DOHH2 (cell line): ENCODE results near the gene DLGAP1.

ENCODE experiments used
- H3F3A ChIP-seq: fragments of 200-600 bp; sonication (generic), shearing (Covaris generic); 2 replicates; pipeline ENCODE4 v1.6.0; 2016; ENCODE audit warnings: antibody characterized with exemption, mild to moderate bottlenecking; ENCODE audit not compliant: control insufficient read depth, insufficient read depth
- H3K27ac ChIP-seq: fragments of 200-600 bp; sonication (generic); 2 replicates; pipeline ENCODE4 v1.5.1; 2014; ENCODE audit warnings: low read depth, mild to moderate bottlenecking, low read length, moderate library complexity
- H3K27me3 ChIP-seq: fragments of 200-600 bp; sonication (generic); 2 replicates; pipeline ENCODE4 v1.6.1; 2014; ENCODE audit warnings: mild to moderate bottlenecking, low read length, mixed read lengths; ENCODE audit not compliant: control insufficient read depth
- H3K36me3 ChIP-seq: fragments of 200-600 bp; sonication (generic); 2 replicates; pipeline ENCODE4 v1.6.1; 2014; ENCODE audit warnings: mild to moderate bottlenecking, low read length, moderate library complexity, mixed read lengths; ENCODE audit not compliant: control insufficient read depth
- H3K4me1 ChIP-seq: fragments of 200-600 bp; sonication (generic); 2 replicates; pipeline ENCODE4 v1.6.1; 2014; ENCODE audit warnings: mild to moderate bottlenecking, low read length, mixed read lengths; ENCODE audit not compliant: control insufficient read depth
- H3K4me2 ChIP-seq: fragments of 200-600 bp; sonication (generic); 2 replicates; pipeline ENCODE4 v1.6.0; 2014; ENCODE audit warnings: mild to moderate bottlenecking, low read length, moderate library complexity
- H3K4me3 ChIP-seq: fragments of 200-600 bp; sonication (generic); 2 replicates; pipeline ENCODE4 v1.5.1; 2014; ENCODE audit warnings: mild to moderate bottlenecking, low read length, mixed read lengths
- H3K79me2 ChIP-seq: fragments of 200-600 bp; sonication (generic); 2 replicates; pipeline ENCODE4 v1.6.1; 2014; ENCODE audit warnings: mild to moderate bottlenecking, low read length, mixed read lengths; ENCODE audit not compliant: control insufficient read depth
- H3K9me2 ChIP-seq: fragments of 200-600 bp; sonication (generic); replicated peaks from 2 replicates; pipeline ENCODE4 v1.6.1; 2014; ENCODE audit warnings: mild to moderate bottlenecking, low read length, mixed read lengths; ENCODE audit not compliant: control insufficient read depth
- H3K9me3 ChIP-seq: fragments of 200-600 bp; sonication (generic); 2 replicates; pipeline ENCODE4 v1.6.1; 2014; ENCODE audit warnings: antibody characterized with exemption, low read length, mixed read lengths; ENCODE audit not compliant: control insufficient read depth, insufficient read depth
- H4K20me1 ChIP-seq: fragments of 200-600 bp; sonication (generic); 2 replicates; pipeline ENCODE4 v1.6.0; 2014; ENCODE audit warnings: low read depth, mild to moderate bottlenecking, antibody characterized with exemption, low read length, moderate library complexity; ENCODE audit not compliant: control insufficient read depth, insufficient read depth
- CTCF ChIP-seq: fragments of 200-600 bp; sonication (generic); IDR thresholded peaks from one replicate; pipeline ENCODE4 v1.5.1; 2014; ENCODE audit warnings: antibody characterized with exemption, mild to moderate bottlenecking, low read depth, low read length; ENCODE audit not compliant: poor library complexity, severe bottlenecking
- EZH2phosphoT487 ChIP-seq: fragments of 200-600 bp; sonication (generic); IDR thresholded peaks from 2 replicates; pipeline ENCODE4 v1.6.1; 2017; ENCODE audit warnings: borderline replicate concordance, mild to moderate bottlenecking, antibody characterized with exemption, low read length, moderate library complexity, mixed read lengths

DLGAP1 gene

GRCh38 chr18:3848316-3848715 is 606.8 kb downstream of the DLGAP1 start:
- Histone ChIP-seq H3K27me3 (peaks cover 3% of the 10 kb centered on the region; the same call in 1 of the 2 replicates), H3K9me3 (no peaks in the 10 kb centered on the region), H4K20me1 (no peaks in the 10 kb centered on the region), H3K4me2 (no peak overlapping the region), H3K4me3 (no peak overlapping the region), H3F3A (no peaks in the 10 kb centered on the region), H3K36me3 (no peaks in the 10 kb centered on the region), H3K9me2 (no peaks in the 10 kb centered on the region), H3K79me2 (no peaks in the 10 kb centered on the region), H3K4me1 (no peaks in the 10 kb centered on the region), H3K27ac (no peak overlapping the region)
- TF ChIP-seq EZH2phosphoT487 = no peak
- TF ChIP-seq CTCF = no peak

- Histone ChIP-seq H3K9me2 (no peaks in the 10 kb centered on the region), H3K4me3 (no peak overlapping the region), H3K27ac (no peak overlapping the region), H3K4me1 (no peaks in the 10 kb centered on the region), H3K9me3 (no peaks in the 10 kb centered on the region), H3K36me3 (no peaks in the 10 kb centered on the region), H3F3A (no peaks in the 10 kb centered on the region), H4K20me1 (no peaks in the 10 kb centered on the region), H3K79me2 (no peaks in the 10 kb centered on the region), H3K4me2 (no peak overlapping the region), H3K27me3 (peaks cover 3% of the 10 kb centered on the region; the same call in 1 of the 2 replicates)
- TF ChIP-seq CTCF (no peak), EZH2phosphoT487 (no peak)
Measured at GRCh38 chr18:3845161-3845560, 609.9 kb downstream of the DLGAP1 start.

GRCh38 chr18:3842844-3843243 is 612.3 kb downstream of the DLGAP1 start:
- no peaks in the 10 kb centered on the region for H3K36me3 ChIP-seq
- no peaks in the 10 kb centered on the region for H3K9me2 ChIP-seq
- no peak overlapping the region for H3K4me3 ChIP-seq
- no peak overlapping the region for H3K4me2 ChIP-seq
- TF ChIP-seq EZH2phosphoT487 (no peak), CTCF (no peak)
- H3K27ac ChIP-seq = no peak overlapping the region
- no peaks in the 10 kb centered on the region for H3F3A ChIP-seq
- H3K79me2 ChIP-seq = no peaks in the 10 kb centered on the region
- no peaks in the 10 kb centered on the region for H3K9me3 ChIP-seq
- no peaks in the 10 kb centered on the region for H3K27me3 ChIP-seq
- no peaks in the 10 kb centered on the region for H3K4me1 ChIP-seq
- H4K20me1 ChIP-seq = no peaks in the 10 kb centered on the region

GRCh38 chr18:3840766-3841165 is 614.3 kb downstream of the DLGAP1 start:
- Histone ChIP-seq H3K27me3 (no peaks in the 10 kb centered on the region), H4K20me1 (no peaks in the 10 kb centered on the region), H3K4me2 (no peak overlapping the region), H3K79me2 (no peaks in the 10 kb centered on the region), H3K36me3 (no peaks in the 10 kb centered on the region), H3F3A (no peaks in the 10 kb centered on the region), H3K9me2 (no peaks in the 10 kb centered on the region), H3K9me3 (no peaks in the 10 kb centered on the region), H3K4me1 (no peaks in the 10 kb centered on the region), H3K4me3 (no peak overlapping the region), H3K27ac (no peak overlapping the region)
- no peak for TF ChIP-seq EZH2phosphoT487
- no peak for TF ChIP-seq CTCF
